ENCODE measurements around the gene FAHD1.

The FAHD1 gene

DNA sequence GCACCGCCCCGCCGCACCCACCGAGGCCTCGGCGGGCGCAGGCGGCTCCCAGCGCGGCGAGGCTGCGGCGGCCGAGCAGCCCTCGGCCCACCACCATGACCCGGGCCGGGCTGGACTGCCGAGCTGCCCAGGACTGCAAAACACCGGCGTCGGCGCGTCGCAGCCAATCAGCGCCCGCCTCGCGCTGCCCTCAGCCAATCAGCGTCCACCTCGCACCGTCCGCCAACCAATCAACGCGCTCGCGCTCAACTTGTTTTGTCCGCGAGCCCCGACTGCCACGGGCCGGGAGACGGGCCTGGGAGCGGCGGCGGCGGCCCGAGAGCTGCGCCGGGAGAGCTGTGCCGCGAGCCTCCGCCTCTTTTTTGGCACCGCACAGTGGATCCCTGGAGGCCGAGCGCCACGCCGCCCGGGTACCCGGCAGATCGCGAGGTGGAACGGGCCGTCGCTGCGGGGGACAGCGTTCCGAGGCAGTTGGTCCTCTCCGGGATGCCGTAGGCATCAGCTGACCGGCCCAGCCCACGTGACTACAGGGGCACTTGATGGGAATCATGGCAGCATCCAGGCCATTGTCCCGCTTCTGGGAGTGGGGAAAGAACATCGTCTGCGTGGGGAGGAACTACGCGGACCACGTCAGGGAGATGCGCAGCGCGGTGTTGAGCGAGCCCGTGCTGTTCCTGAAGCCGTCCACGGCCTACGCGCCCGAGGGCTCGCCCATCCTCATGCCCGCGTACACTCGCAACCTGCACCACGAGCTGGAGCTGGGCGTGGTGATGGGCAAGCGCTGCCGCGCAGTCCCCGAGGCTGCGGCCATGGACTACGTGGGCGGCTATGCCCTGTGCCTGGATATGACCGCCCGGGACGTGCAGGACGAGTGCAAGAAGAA is at the start of gene FAHD1, which contains the start of gene HAGH:
FAHD1 (plus strand) TSS at position 516 of the 883 bp plus-strand sequence; CDS start at position 549, 33 bp downstream.
HAGH (minus strand) TSS at position 135 of the 883 bp plus-strand sequence; CDS start at position 97, 38 bp downstream.
- peak; percentile 90 for DNase-seq

DNA sequence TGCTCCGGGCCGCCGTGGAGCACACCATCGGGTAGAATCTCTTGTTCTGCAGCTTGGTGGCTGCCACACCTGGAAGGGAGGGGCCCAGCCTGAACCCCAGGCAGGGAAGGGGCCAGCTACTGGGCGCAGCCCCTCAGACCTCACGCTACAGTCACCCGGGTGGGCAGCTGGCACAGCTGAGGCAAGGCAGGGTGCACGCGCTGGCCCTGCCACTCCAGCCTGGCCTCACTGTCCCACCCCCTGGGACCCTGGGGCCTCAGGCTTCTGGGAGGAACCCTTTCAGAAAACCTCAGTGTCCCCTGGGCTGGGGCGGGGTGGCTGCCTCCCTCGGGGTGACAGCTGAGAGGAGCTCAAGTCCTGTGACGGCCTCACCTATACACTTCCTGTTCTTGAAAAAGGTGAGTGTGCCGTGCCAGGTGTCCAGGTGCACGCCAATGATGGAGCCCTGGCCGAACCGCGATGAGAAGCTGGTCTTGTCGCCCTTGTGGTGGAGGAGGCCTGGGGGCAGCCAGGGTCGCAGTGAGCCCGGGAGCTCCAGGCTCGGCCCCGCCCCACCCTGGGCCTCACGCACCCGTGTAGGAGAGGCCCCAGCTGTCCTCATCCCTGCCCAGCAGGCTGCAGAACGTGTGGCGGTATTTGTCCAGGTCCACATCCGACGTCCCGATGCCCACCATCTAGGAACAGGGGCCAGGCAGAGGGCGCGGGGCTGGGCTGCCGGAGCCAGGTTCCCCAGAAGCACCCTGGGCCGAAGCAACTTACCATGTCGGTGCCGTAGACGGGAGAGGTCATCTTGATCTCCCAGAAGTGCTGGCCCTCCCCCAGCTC is 49.4 kb upstream of the FAHD1 start:
- DNase-seq, result no peak

DNA sequence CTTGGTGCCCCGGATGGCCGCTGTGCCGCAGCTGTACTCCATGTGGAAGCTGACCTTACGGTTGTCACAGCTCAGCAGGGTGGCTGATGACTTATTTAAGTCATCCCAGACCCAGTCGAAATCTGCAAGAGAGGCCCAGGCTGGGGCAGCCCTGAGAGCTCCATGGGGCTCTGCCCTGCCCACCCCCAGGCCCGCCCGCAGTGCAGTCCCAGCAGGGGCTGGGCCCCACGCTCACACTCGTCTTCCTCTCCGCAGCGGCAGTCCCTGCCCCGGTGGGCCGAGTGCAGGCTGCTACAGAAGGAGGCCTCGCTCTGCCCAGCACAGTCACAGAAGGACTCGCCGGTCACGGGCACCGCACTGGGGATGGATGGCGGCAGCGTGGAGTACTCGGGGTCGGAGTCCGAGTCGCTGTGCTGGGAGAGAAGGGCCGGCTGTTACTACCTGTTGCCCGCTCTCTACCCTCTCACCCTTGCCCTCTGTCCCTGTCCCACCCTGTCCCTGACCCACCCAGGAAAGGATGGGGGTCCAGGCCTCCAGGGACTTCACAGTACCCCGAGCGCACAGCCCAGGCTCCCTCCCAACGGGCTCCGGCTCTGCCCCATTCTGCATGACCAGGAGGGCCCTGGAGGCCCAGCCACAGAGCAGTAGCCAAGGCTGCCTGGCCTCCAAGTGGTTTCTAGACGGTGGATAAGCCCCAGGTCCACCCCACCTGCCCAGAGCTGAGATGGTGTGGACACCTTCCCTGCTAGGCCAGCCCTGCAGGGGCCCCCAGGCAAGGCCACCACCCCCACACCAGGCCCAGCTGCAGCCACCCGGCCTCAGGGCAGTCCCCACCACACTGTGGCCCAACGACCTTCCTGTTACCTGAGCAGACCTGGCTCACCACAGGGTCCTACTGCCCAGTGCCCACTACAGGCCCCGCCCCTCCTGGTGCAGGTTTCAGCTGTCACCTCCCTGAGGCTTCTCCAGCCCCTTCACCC is 48.5 kb upstream of the FAHD1 start:
- no peak for DNase-seq

DNA sequence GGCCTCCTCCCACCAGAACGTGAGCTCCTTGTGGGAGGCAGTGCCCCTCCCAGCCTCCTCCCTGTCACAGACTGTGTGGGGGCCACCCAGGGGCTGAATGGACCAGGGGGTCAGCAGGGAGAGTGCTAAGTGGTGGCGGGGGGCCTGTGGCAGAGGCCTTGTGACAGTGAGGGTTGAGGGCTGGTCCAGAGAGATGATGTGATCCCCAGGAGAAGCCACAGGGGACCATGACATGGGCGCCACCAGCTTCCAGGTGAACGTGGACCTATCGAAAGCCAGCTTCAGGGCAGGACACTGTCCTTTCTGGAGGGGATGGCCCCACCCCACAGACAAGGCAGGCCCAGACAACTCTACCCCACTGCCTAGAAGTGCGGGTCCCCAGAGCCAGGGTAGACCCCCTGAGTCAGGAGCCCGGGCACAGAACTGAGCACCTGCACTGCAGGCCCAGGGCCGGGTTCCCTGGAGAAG is 47.7 kb upstream of the FAHD1 start:
- DNase-seq, result no peak

DNA sequence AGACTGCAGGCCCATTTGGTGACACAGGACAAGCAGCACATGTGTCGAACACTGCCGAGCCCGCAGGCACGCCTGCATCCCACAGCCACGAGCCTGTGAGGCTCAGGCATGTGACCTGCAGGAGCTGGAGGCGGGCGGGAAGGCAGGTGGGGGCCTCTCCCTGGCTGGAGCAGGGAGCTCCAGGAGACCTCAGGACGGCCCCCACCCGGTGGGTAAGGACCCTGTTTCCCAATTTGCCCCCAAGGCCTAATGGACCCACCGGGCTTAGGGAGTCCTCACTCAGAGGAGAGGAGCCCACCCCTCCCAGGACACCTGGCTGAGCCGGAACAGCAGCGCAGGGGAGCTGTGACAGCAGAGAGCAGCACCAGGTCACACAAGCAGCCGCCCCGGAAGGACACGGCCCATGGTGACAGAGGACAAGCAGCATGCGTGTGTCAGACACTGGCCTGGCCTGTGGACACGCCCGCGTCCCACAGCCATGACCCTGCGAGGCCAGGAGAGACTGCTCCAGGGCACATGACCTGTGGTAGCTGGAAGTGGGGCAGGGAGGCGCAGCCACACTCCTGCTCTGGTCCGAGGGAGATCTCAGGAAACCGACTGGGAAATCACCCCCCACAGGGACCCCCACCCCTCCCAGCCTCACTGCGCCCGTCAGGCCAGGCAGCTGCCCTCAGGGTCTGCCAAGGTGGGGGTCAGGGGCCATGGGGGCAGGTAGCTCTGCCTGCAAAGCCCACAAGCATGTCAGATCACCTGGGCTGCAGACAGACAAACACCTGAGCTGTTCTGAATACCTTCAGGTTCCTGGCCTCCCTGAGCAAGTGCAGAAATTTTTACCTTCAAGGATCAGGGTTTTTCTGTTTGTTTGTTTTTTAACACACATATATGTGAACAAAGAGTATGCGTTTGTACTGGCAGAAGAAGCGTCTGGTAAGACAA is 47.0 kb upstream of the FAHD1 start:
- no peak for DNase-seq

DNA sequence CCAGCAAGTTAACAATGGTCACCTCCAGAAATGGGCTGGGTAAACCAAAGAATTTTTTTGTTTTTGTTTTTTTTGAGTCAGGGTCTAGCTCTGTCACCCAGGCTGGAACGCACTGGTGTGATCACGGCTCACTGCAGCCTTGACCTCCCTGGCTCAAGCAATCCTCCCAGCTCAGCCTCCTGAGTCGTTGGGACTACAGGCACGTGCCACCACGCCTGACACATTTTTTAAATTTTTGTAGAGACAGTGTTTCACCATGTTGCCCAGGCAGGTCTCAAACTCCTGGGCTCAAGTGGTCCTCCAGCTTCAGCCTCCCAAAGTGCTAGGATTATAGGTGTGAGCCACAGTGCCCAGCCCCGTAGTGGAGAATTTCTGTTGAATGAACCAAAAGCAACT is 46.3 kb upstream of the FAHD1 start:
- DNase-seq, result no peak

DNA sequence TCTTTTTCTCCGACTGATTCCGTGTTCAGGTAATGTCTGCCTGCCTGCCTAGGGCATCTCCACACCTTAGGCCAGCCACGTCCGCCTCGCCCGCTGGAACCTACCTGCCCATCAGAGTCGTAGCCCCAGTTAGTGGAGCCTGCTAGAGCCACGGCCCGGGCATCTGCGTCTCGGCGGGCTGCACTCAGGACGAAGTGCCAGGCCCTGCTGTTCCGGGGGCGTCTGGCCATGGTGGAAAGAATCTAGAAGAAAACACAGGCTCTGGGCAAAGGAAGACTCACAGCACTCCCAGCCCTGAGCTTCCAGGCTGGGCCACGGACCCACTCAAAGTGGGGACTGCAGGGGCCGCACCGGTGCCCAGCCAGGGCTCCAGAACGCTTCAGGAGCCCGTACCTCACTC is 45.8 kb upstream of the FAHD1 start:
- DNase-seq, result no peak

DNA sequence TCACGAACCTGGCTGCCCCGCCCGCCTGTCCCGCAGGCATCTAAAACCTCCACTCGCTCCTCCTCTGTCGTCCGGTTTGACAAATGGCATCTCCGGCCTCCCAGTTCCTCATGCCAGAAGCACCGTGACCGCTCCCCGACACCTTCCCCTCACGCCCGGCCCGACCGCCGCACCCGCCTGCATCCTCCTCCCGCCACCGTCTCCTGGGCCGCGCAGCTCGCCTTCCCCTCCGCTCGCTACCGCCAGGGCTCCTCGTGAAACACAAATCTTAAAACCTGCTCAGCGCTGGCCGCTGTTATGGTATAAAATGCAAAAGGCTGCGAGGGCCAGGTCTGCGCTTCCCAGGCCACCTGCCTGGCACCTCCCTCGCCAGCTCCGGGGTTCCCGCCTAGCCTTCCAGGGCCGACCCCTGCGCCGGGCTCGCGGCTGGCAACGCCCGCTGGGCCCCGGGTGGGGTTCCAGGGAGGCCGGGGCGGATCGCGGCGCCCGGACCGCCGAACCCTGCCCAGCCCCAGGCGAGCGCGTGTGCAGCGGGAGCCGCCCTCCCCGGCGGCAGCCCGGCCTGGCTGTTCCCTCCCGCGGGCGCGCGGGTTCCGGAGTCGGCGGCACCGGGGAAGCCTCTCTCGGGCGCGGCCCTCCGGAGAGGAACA is 45.1 kb upstream of the FAHD1 start:
- no peak for DNase-seq

DNA sequence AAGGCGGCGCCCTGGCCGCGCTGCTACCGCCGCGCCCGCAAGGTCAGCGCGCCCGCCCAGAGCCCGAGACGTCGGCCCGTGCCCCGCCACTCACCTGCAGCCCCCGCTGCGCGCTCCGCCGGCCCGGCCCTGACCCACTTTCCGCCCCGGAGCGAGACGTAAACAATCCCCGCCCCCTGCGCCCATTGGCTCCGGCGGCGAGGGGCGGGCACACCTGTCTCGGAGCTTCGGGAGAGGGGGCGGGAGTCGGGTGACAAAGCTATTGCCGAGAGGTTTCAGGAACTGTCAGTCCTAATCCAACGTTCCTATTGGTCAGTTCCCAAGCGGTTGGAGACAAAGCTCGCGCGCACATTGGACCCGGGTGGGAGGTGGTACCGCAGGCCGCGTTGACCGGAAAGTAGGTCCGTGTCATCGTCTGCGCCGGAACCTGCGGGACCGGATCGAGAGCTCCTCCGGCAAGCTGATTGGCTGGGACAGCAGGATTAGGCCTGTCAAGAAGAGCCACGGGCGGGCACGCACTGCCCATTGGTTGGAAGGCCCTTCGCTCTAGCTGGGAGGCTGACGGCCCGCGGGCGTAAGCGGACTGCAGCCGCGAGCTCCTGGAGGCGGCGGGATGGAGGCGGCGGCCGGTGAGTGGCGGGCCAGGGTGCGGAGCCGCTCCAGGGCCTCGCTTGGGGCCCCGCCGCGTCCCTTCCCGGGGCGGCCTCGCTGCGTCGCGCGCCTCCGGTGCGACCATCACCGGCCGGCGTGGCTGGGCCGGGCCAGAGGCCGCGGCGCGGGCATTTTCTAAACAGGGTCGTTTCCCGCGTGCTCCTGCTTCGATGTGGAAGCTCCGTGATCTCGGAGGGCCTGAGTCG is 44.4 kb upstream of the FAHD1 start, which contains the start of the genes NUBP2 and SPSB3:
NUBP2 (plus strand) TSS at position 553 of the 857 bp plus-strand sequence; CDS start at position 614, 61 bp downstream.
SPSB3 (minus strand) TSS at position 164 of the 857 bp plus-strand sequence. CDS start 1,088 bp downstream, outside the sequence.
- peak; percentile 100 for DNase-seq

DNA sequence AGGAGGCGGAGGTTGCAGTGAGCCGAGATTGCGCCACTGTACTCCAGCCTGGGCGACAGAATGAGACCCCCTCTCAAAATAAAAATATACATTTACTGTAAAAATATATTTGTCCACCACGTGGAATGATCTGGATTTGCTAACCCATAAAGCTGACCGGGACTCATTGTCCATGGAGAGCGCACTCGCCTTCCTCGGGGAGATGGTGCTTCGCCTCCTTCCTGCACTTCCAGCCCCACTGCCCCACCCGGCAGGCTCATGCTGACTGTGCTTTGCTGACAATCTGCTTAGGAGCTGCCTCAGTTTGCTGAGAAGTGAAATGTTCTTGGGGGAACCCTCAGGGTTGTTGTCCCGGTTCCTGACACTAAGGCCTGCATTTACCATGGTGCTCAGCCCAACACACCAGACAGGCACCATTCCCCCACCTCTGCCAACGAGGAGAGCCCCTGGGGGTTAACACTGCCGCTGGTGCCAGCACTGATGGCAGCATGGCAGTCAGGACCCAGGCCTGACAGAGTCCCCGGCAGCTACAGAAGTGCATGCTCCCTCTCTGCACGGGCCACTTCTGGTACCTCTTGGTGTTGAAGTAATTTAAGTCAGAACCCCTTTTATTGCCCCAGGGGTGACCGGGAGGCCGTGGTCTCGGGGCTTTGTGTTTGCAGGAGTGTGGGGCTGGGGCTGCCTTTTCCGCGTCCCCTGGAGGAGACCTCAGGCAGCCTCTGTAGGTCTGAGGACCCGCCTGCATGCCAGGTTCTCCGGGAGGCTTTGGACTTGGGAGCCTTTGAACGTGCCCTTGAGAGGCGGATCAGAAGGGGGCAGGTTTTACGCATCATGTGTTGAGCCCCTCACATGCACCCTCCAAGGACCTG is 41.8 kb upstream of the FAHD1 start:
- DNase-seq, result no peak

DNA sequence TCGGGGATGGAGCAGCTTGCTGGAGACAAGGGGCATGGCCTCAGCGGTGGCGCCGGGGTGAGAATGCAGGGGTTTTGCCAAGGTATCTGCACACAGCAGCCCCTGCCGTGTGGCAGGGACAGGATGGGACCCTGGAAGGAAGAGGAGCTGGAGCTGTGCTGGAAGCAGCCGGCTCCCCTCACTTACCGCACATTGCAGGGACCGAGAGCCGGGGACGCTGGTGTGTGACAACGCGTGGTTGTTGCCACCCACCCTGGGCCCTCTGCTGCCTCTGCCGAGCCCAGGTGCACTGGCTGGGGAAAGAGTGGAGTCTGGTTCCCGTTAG is 41.2 kb upstream of the FAHD1 start:
- no peak for DNase-seq

DNA sequence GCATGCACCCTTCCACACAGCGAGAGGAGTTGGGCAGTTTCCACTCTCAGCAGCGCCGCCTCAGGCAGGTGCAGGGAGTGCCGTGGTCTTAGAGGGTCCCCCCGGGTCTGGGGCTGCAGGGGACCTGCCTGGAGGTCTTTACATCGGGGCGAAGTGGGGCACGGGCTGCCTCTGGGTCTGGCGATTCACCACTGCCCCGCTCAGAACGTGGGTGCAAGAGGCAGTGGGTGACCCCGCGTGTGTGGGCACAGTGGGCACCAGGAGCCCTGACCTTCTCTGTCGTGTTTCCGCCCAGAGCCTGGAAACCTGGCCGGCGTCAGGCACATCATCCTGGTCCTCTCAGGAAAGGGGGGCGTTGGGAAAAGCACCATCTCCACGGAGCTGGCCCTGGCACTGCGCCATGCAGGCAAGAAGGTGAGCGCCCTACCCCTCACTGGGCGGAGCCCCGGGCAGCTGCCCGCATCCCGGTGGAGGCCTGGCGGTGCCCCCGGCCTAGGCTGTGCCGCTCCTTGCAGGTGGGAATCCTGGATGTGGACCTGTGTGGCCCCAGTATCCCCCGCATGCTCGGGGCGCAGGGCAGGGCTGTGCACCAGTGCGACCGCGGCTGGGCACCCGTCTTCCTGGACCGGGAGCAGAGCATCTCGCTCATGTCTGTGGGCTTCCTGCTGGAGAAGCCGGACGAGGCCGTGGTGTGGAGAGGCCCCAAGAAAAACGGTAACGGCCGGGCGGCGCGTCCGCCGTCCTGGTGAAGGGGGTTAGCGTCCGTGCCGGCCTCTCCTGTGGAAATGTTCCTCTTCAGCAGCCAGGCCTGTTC is 40.6 kb upstream of the FAHD1 start:
- DNase-seq, result no peak

DNA sequence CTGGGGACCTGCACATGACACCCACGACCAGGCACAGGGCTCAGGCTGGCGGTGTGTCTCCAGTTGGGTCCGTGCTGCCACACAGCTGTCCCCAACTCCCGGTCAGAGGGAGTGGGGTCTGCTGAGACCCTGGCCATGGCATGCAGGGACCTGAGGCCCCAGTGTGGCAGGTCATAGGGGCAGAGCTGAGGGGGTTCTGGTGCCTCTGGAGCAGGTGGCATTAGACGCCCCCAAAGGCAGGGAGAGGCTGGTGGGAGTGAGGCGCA is 40.0 kb upstream of the FAHD1 start:
- no peak for DNase-seq

DNA sequence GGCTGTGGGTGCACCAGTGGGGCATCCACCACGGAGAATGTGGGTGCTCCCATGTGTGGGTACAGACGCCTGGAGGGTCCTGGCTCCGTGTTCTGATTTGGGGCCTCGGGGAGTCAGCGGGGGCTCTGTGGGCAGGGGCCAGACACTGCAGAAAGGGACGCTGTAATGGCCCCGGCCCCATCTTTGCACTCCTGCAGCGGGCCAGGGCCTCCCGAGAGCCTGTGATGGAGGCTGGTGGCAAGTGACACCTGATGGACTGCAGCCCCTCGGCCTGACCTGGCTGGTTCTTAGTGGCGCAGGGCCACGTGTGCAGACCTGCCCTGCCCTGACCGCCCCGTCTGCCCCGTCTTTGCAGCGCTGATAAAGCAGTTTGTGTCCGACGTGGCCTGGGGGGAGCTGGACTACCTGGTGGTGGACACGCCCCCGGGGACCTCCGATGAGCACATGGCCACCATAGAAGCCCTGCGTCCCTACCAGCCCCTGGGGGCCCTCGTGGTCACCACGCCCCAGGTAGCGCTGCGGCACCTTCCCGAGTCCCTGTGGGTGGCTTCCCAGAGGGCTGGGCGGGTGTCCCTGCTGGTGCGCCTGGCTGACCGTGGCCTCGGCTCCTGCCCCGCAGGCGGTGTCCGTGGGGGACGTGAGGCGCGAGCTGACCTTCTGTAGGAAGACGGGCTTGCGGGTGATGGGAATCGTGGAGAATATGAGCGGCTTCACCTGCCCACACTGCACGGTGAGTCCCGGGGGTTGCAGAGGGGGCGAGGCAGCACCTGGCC is 39.5 kb upstream of the FAHD1 start:
- DNase-seq, result no peak

DNA sequence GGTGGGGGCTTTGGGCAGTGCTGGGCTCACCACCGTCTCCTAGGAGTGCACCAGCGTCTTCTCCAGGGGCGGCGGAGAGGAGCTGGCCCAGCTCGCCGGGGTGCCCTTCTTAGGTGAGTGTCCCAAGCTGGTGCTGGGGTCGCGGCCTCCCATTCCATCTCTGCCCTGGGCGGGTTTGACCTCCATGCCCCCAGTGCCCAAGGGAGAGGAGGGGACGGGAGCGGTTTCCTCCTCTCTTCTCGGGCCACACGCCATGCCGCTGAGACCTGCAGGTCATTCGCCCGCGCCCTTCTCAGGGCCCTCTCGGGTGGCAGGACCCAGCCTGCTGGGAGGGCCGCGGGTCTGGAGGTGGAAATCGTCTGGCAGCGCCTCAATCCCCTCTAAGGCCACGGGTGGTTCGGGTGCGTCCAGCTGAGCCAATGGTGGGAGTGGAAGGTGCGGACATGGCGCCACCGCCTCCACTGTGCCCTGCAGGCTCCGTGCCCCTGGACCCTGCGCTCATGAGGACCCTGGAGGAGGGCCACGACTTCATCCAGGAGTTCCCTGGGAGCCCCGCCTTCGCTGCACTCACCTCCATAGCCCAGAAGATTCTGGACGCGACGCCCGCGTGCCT is 38.8 kb upstream of the FAHD1 start:
- no peak for DNase-seq

DNA sequence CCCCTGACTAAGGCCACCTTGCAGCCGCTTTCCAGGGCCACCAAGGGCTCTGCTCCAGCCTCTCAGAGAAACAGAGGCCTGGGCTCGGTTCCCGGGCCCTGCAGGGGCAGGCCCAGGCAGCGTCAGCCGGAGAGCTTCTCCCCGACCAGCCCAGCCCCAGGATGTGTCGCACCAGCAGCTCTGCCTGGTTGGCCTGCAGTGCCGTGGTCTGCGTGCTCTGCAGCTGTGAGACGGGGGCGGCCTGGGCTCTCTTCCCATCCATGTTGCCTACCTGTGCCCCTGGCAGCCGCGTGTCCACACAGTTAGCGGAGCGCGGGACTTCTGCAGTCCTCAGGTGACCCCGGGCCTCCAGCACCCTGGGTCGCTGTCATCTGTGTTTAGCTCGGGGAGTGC is 38.3 kb upstream of the FAHD1 start:
- no peak for DNase-seq

DNA sequence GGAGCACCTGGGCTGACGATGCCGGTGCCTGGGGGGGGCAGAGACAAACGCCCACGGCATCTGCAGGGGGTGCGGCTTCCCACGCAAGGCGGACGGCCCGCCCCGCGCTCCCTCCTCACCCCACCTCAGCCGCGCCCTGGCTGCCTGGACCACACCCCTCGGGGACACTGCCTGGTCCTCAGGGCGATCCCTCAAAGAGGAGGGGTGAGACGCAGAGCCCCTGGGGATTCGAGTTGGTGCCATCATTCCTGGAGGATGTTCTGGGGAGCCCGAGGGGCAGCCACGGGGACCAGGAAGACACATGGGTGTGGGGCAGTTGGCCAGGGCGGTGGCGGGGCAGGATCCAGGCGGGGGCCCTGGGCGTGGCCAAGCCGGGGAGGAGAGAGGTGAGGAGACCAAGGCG is 37.4 kb upstream of the FAHD1 start:
- DNase-seq, result no peak
